GM12892 (cell line): Measurements from ENCODE around the gene IL13RA1.

Source experiments
- POLR2A ChIP-seq: IDR thresholded peaks from 2 replicates; pipeline ENCODE4 v1.6.1; 2011; ENCODE audit warnings: low read depth, low read length, control low read depth
- POLR2AphosphoS5 ChIP-seq: IDR thresholded peaks from 2 replicates; pipeline ENCODE4 v1.6.1; 2011; ENCODE audit warnings: low read depth, low read length, control low read depth
- TAF1 ChIP-seq: IDR thresholded peaks from 2 replicates; pipeline ENCODE4 v1.6.1; 2011; ENCODE audit warnings: low read depth, mild to moderate bottlenecking, control low read depth, low read length, borderline replicate concordance

DNA sequence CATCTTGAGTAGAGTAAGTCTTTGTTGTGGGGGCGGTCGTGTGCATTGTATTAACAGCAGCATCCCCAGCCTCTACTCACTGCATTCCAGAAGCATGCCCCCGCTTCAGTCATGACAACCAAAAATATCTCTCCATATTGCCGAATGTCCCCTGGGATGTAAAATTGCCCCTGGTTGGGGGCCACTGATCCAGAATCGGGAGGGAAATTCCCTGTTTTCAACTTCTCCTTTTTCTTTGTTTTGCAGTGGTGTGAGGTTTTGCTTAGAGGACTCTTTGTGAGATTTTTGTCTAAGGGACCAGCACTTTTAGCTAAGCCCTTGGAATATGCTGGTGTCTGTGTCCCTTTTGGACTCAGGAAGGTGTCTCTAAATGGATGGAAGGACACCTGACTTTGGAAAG lies 3.0 kb upstream of the IL13RA1 start:
- TF ChIP-seq POLR2A (no peak), POLR2AphosphoS5 (no peak), TAF1 (no peak)
